HG02943 (cell line): ENCODE data around the gene TICAM1.
"Not testable (repeated sequence)": the region's sequence is repeated elsewhere in the genome, so short reads cannot be mapped to it uniquely, and the experiment has no call there.

ENCODE experiments used
- ATAC-seq: cut with Tn5 transposase; IDR thresholded peaks from one replicate; pipeline ENCODE4 v1.9.1; 2021; ENCODE audit warnings: mild to moderate bottlenecking, low read depth, moderate library complexity; ENCODE audit not compliant: unreplicated experiment

The TICAM1 gene

DNA sequence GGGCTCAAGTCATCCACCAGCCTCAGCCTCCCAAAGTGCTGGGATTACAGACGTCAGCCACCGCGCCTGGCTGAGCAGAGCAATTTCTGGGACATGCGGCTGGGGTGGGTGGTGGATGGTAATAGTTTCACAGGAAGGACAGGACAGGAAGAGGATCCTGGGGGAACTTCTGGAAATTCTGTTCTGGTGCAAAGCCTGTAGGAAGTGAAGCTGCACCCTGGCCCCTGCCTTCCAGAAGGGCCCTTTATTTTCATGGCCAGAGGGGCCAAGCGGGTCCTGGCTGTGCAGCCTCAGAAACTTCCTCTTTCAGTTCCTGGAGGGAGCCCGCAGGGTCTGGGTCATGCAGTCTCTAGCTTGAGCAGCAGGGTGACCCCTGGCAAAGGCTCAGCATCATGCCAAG is 24.3 kb downstream of the TICAM1 start:
- ATAC-seq: no peak

DNA sequence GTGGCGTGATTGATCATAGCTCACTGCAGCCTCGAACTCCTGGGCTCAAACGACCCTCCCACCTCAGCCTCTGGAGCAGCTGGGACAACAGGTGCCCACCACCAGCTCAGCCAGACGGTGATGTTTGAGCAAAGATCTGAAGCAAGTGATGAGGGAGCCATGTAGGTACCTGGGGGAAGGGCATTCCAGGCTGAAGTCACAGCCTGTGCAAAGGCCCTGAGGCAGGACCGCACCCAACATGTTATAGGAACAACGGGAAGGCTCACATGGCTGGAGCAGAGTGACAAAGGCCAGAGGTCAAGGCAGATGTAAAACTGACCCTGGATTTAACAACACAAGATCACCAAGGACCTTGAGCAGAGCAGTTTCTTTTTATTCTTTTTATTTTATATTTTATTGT is 25.1 kb downstream of the TICAM1 start:
- ATAC-seq: no peak

DNA sequence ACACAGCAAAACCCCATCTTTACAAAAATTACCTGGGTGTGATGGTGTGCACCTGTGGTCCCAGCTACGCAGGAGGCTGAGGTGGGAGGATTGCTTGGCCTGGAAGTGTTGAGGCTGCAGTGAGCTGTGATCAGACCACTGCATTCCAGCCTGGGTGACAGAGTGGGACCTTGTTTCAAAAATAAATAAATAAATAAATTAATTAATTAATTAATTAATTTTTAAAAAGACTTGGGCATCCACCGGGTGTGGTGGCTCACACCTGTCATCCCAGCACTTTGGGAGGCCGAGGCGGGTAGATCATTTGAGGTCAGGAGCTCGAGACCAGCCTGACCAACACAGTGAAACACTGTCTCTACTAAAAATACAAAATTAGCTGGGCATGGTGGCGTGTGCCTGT is 26.4 kb downstream of the TICAM1 start:
- ATAC-seq: not testable (repeated sequence)

DNA sequence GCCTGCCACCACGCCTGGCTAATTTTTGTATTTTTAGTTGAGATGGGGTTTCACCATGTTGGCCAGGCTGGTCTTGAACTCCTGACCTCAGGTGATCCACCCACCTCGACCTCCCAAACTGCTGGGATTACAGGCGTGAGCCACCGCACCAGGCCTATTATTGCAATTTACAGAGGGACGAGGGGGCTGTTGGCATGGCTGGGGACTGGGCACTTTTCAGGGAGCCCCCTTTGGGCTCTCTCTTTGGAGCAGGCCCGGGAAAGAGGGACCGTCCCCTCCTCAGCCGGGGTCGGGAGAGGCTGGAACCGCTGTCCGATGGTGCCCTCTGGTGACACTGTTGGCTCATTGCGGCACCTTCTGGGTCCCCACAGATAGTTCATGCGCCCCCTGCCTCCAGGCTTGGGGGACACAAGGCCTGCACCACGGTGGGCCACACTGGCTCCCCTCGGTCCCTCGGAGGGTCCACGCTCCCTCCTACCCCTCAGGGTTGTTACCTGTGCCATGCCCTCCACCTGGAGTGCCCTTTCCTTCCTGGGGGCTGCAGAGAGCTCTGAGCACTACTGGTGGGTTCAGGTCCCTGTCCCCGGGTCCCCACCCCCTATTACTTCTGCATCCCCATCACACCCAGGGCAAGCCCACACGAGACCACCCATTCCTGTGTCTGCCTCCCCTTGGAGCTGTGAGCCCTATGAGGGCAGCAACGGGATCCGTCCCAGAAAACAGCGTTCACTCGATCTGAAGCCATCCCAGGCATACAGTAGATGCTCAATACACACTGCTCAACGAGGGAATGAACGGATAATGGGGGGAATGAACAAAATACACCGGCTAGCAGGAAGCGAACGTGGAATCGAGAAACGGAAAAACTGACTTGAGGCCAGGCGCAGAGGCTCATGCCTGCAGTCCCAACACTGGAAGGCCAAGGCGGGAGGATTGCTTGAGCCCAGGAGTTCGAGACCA is 27.5 kb downstream of the TICAM1 start:
- ATAC-seq: no peak

DNA sequence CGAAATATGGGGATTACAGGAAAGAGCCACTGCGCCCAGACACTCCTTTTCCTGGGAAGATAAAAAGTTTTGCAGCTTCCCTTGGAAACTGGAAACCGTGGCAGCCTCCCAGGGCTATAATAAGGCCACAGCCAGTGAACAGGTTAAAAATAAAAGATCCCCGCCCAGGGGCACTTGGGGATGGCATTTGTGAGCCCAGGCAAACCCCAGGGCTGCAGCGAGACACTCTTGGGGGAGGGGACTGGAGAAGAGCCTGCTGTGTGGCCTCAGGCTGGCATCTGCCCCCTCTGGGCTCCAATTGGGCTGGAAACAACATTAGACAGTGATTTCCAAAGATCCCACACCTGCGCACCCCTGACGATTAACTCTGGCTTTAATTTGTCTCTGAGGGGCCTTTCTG is 28.8 kb downstream of the TICAM1 start:
- no peak for ATAC-seq

DNA sequence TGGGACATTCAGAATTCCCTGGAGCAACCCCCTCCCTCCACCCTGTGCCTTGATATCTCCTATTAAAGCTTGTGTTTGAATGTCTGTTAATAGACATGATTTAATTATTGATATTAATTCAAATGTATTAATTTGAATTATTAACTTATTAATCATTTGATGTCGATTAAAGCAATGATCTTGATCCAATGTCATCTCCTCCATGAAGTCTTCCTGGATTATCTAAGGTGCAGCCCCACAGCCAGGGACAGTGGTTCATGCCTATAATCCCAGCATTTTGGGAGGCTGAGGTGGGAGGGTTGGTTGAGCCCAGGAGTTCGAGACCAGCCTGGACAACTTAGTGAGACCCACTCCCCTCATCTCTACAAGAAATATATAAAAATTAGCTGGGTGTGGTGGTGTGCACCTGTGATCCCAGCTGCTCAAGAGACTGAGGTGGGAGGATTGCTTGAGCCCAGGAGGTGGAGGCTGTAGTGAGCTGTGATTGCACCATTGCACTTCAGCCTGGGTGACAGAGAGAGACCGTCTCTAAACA is 30.4 kb downstream of the TICAM1 start:
- no peak for ATAC-seq

DNA sequence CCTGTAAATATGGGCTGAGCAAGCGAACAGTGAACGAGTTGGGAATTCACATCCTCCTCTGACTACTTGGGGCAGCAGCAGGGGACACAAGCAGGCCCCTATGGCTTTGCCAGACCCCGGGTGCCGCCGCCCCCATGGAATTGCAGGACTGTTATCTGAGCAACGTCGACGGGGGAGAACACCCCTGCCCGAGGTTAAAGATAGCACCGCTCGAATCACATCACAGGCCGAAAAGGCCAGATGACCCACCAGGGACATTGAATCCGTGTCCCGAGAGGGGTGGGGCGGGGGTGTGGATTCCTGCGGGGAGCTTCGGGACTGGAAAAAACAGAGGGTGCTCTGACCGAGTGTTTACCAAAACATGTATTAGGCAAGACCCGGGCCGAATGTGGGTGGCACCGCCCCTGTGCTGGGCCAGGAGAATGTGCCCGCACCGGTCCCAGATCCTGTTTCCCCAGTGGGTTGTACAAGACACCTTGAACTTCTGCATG is 30.9 kb downstream of the TICAM1 start:
- ATAC-seq: no peak

DNA sequence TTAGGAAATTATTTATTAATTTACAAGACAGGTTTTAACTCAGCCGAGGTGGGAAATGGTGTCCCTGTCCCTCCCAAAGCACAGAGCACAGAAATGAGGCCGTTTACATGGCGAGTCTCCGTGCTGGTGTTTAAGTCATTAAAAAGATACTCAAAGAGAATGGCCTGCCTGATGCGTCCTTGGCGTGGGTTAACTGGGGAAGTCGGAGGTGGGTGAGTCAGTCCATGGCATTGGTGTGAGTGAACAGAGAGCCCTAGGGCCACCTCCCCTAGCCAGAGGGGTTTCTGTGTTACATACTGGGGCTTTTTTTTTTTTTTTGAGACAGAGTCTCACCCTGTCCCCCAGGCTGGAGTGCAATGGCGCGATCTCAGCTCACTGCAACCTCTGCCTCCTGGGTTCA is 36.1 kb downstream of the TICAM1 start:
- ATAC-seq: no peak

DNA sequence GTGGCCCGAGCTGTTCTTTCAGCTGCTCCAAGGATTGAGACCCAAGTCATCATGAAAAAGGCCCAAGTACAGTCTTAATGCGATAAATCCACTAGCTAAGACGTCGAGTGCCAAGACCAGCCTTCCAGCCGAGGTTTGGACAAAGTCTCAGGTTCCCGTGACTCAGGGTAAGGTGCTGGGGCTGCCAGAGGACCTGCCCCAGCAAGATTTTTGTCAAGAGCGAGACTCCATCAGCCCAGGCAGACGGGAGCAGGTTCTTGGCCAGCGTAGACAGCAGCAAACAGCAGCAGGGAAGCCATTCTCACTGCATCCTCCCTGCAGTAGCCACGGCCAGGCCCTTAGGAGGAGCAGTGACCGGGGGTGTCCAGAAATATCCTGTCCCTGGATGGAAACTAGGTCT is 36.5 kb downstream of the TICAM1 start:
- no peak for ATAC-seq

DNA sequence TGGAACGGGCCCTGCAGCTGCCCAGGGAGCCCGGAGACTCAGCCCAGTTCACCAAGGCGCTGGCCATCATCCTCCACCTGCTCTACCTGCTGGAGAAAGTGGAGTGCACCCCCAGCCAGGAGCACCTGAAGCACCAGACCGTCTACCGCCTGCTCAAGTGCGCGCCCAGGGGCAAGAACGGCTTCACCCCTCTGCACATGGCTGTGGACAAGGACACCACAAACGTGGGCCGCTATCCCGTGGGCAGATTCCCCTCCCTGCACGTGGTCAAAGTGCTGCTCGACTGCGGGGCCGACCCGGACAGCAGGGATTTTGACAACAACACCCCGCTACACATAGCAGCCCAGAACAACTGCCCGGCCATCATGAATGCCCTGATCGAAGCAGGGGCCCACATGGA is 38.2 kb downstream of the TICAM1 start:
- not testable (repeated sequence) for ATAC-seq

DNA sequence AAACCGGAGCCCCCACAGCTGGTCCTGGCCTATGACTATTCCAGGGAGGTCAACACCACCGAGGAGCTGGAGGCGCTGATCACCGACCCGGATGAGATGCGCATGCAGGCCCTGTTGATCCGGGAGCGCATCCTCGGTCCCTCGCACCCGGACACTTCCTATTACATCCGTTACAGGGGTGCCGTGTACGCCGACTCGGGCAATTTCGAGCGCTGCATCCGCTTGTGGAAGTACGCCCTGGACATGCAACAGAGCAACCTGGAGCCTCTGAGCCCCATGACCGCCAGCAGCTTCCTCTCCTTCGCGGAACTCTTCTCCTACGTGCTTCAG is 38.7 kb downstream of the TICAM1 start:
- ATAC-seq: not testable (repeated sequence)

DNA sequence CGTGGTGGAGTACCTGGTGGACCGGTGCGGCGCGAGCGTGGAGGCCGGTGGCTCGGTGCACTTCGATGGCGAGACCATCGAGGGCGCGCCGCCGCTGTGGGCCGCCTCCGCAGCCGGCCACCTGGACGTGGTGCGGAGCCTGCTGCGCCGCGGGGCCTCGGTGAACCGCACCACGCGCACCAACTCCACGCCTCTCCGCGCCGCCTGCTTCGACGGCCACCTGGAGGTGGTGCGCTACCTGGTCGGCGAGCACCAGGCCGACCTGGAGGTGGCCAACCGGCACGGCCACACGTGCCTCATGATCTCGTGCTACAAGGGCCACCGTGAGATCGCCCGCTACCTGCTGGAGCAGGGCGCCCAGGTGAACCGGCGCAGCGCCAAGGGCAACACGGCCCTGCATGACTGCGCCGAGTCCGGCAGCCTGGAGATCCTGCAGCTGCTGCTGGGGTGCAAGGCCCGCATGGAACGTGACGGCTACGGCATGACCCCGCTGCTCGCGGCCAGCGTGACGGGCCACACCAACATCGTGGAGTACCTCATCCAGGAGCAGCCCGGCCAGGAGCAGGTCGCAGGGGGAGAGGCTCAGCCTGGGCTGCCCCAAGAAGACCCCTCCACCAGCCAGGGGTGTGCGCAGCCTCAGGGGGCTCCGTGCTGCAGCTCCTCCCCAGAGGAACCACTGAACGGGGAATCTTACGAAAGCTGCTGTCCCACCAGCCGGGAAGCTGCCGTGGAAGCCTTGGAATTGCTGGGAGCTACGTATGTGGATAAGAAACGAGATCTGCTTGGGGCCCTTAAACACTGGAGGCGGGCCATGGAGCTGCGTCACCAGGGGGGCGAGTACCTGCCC is 39.3 kb downstream of the TICAM1 start:
- not testable (repeated sequence) for ATAC-seq

DNA sequence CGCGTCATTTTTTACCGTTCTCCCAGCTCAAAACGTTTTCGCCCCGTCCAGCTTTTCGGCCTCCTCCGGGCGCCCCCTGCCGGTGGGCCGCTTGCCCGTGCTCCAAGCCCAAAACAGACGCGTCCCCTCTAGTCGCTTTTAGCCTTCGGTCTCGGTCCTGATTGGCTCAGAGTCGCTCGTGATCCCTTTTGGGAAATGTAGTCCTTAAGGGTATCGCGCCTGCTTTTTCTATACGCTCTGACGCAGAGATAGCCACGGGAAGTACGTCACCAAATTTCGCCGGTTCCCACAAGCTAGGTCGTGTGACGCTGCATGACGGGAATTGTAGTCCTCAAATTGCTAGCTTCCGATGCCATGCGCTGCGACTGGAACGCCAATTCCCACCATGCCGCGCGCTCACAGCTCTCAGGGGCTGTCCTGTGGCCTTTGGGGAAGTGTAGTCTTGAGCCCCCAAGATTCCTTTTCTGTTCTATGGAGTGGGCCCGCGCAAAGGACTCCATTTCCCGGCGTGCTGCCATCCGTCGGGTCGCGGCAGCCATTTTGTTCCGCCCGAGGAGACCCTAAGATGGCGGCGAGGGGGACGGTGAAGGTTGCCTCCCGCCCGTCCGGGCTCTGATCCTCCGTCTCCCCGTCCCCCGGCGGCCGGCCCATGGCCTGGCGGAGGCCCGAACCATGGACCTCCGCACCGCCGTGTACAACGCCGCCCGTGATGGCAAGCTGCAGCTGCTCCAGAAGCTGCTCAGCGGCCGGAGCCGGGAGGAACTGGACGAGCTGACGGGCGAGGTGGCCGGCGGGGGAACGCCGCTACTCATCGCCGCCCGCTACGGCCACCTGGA is 40.1 kb downstream of the TICAM1 start, which contains the start of gene FEM1A:
FEM1A (plus strand) TSS at position 552 of the 836 bp plus-strand sequence; CDS start at position 673, 121 bp downstream.
- peak; percentile 96 for ATAC-seq

DNA sequence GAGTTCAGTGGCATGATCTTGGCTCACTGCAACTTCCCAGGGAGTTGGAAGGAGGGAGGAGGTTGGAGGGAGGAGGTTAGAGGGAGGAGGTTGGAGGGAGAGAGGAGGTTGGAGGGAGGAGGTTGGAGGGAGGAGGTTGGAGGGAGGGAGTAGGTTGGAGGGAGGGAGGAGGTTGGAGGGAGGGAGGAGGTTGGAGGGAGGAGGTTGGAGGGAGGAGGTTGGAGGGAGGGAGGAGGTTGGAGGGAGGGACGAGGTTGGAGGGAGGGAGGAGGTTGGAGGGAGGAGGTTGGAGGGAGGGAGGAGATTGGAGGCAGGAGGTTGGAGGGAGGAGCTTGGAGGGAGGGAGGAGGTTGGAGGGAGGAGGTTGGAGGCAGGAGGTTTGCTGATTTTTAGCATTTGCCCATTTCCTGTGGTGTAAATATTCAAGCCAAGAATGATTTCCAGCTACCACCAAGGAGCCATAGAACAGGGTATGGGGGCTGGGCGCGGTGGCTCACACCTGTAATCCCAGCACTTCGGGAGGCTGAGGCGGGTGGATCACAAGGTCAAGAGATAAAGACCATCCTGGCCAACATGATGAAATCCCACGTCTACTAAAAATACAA is 45.0 kb downstream of the TICAM1 start:
- ATAC-seq: not testable (repeated sequence)

DNA sequence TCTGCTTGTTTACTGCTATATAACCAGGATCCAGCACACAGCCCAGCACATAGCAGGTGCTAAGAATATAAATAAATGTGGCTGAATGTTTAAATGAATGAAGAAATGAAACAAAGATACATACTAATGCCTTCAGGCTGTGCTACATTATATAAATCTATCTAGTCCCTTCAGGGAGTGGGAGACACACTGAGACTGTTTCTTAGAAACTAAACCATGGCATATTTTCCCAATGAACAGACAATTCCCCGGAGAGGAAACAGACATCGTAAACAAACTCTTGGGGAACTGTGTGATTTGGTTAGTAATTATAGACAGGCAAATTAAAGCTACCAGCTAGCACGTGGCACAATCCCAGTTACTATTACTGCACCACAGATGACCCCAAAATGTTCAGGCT is 49.7 kb downstream of the TICAM1 start:
- ATAC-seq: no peak

DNA sequence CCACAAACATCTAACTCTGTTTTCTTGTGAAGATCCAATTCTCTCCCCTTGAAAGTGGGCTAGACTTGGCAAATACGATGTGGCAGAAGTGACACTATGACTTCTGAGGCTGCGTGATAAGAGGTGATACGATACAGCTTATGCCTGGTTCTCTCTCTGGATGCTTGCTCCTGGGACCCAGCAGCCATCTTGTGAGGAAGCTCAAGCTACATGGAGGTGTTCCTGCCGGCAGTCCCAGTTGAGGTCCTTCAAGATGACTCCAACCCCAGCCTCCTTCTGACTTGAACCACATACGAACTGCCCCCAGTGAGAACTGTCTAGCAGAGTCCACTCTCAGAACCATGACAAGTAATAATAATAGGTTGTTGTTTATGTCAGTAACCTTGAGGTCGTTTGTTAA is 50.7 kb downstream of the TICAM1 start:
- no peak for ATAC-seq

DNA sequence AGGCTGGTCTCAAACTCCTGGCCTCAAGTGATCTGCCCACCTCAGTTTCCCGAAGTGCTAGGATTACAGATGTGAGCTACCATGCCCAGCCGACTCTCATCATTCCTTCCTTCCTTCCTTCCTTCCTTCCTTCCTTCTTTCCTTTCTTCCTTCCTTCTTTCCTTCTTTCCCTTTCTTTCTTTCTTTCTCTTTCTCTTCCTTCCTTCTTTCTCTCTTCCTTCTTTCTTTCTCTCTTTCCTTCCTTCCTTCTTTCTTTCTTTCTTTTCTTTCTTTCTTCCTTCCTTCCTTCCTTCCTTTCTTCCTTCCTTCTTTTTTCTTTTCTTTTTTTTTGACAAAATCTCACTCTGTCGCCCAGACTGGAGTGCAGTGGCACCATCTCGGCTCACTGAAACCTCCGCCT is 53.4 kb downstream of the TICAM1 start:
- not testable (repeated sequence) for ATAC-seq

DNA sequence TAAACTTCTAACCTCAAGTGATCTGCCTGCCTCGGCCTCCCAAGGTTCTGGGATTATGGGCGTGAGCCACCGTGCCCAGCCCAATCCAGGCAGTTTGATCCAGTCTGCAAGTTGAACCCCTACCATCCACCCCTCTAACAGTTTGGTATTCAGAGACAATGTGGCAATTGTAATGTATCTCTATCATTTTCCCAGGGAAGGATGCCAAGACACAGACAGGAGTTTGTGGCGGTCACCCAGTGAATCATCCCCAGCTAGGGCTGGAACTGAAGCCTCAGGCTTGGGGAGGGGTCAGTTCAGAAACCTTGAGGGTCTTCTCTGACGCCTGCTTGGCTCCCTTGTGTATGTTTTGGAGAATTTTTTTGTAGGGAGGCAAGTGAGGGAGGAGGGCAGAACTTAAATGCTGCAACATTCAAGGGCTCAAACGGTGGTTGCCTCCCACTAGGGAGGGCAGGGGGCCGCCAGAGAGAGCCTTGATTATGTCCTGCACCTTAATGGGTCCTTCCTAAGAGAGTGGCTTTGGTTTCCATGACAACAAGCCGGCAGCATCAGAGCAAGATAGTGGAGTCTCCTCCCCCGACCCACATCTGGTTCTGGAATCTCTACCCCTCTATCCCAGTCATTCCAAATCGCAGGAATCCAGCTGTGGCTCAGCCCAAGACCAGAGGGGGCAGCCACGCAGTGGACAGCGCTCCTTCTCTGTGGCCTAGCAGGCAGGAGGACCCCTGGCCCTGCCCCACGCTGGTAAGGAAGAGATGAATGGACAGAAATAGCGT is 54.9 kb downstream of the TICAM1 start:
- ATAC-seq: no peak

DNA sequence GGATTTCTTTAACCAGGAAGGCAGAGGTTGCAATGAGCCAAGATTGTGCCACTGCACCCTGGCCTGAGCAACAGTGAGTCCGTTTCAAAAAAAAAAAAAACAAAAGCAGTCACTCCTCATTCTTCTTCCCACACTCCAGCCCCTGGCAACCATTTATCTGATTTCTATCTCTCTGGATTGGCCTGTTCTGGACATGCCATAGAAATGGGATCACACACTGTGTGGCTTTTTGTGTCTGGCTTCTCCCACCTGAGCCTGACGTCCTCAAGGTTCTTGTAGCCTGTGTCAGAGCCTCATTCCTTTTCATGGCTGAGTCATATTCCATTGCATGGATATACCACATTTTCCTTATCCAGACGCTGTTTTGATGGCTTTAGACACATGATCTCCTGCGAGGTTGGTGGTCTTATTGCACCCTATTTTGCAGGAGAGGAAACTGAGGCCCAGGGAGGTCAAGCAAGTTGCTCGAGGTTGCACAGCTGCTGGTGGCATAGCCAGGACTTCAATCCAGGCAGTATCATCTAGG is 55.8 kb downstream of the TICAM1 start:
- ATAC-seq: no peak
